Activated naive CD8-positive, alpha-beta T cell treated with anti-CD3 and anti-CD28 coated beads, Interleukin-2, amount 50 U/mL, for 24 hours (primary cell): ENCODE data around the gene PNPLA7.
"Not testable (repeated sequence)": the region's sequence is repeated elsewhere in the genome, so short reads cannot be mapped to it uniquely, and the experiment has no call there.

Experiments
- ATAC-seq: fragments of 150-1000 bp; cut with Tn5 transposase; one replicate; pipeline ENCODE4 v1.10.0; 2021
- DNase-seq: peaks from one replicate; pipeline ENCODE4 v3.0.0; 2021
- H3K27ac Mint-ChIP-seq: one replicate; pipeline ENCODE4 v1.8.0; 2021; ENCODE audit warnings: mild to moderate bottlenecking, mixed read lengths
- H3K27me3 Mint-ChIP-seq: one replicate; pipeline ENCODE4 v1.8.0; 2021; ENCODE audit warnings: mixed read lengths
- H3K36me3 Mint-ChIP-seq: one replicate; pipeline ENCODE4 v1.8.0; 2021; ENCODE audit warnings: low read depth, mixed read lengths
- H3K4me1 Mint-ChIP-seq: one replicate; pipeline ENCODE4 v1.8.0; 2021; ENCODE audit warnings: mixed read lengths
- H3K4me3 Mint-ChIP-seq: one replicate; pipeline ENCODE4 v1.8.0; 2021; ENCODE audit warnings: mild to moderate bottlenecking, moderate library complexity, mixed read lengths
- H3K9me3 Mint-ChIP-seq: one replicate; pipeline ENCODE4 v1.8.0; 2021; ENCODE audit warnings: mixed read lengths

PNPLA7 gene

DNA sequence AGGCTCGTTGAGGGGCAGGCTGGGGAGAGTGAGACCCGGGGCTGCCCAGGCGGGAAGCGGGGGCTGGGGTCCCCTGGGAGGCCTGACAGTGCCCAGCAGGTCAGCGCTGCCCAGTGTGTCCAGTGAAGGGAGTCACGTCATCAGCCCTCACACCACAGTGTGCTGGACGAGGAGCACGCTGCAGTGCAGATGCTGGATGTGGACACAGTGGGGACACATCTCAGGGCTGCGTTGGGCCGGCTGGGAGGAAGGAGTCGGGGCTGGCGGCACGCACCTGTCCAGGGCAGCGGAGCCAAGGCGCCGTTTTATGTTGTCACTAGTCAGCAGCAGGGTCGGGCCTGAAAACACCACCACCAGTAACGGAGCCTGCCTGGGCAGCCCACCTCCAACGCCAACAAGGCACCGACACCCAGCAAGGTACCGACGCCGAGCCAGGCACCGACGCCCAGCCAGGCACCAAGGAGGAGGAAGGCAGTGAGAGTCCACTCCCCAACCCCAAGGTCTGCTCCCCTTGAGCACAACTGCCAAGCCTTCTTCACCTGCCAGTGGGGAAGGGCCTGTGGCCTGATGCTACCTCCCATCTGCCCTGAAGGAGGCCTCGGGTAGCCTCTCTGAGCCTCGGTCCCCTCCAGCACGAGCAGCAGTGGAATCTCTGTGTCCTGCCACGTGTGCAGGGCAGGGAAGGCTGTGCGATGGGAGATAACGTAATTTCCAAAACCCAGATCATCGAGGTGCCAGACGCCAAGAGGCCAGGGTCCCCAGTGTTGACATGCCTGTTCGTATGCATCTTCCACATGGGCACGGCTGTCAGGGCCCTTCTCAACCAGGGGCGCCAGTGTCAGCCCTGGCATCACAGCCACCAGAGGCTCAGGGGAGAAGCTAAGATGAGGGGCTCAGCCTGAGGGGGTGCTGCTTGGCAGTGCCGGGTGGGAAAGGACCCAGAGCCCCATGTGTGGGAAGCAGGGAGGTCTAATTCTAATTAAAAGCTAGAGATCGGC, 69.2 kb downstream of the PNPLA7 start:
- H3K36me3 Mint-ChIP-seq, result peaks cover 5% of the 10 kb centered on the region
- H3K27me3 Mint-ChIP-seq, result no peaks in the 10 kb centered on the region
- peaks cover 4% of the 10 kb centered on the region for H3K9me3 Mint-ChIP-seq
- peaks cover 10% of the 10 kb centered on the region for H3K4me1 Mint-ChIP-seq
- no peak overlapping the region for H3K4me3 Mint-ChIP-seq
- ATAC-seq (no peak), DNase-seq (no peak)
- no peak overlapping the region for H3K27ac Mint-ChIP-seq

DNA sequence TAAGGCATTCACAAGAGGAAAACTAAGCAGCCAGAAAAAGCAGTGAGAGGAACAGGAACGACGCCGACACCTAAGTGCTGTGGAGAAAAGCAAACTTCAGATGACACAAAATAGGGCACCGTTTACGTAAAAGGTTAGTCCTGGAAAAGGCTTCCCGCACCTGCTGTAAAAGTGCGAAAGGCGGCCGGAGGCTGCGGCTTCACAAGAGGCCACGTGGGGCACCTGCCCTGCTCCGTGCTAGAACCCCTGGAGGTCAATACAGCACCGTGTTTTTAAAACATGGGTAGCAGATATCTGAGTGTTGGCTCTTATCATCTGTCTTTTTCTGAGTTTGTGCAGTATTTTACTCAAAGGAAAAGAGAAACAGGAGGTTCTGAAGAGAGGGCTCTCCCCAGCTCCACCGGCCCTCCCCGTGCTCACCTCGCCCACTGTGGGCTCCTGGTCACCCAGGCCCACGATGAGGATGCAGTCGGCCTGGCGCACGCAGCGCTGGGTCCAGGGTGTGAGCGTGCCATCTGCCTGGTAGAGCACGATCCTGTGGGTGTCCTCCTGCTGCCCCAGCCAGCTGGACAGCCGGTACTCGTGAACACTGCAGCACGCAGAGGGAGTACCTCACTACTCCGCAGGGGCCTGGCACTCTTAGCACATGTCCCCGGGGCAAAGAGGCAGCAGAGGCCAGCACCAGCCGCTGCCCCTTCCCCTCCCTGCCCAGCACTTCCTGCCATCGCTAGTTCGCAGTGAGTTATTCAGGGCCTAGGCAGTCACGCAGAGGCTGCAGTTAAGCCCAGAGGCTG, 70.1 kb downstream of the PNPLA7 start:
- Mint-ChIP-seq H3K27me3 (no peaks in the 10 kb centered on the region), H3K27ac (no peak overlapping the region), H3K9me3 (peaks cover 8% of the 10 kb centered on the region), H3K36me3 (peaks cover 10% of the 10 kb centered on the region), H3K4me1 (peaks cover 10% of the 10 kb centered on the region), H3K4me3 (no peak overlapping the region)
- ATAC-seq (no peak), DNase-seq (no peak)

DNA sequence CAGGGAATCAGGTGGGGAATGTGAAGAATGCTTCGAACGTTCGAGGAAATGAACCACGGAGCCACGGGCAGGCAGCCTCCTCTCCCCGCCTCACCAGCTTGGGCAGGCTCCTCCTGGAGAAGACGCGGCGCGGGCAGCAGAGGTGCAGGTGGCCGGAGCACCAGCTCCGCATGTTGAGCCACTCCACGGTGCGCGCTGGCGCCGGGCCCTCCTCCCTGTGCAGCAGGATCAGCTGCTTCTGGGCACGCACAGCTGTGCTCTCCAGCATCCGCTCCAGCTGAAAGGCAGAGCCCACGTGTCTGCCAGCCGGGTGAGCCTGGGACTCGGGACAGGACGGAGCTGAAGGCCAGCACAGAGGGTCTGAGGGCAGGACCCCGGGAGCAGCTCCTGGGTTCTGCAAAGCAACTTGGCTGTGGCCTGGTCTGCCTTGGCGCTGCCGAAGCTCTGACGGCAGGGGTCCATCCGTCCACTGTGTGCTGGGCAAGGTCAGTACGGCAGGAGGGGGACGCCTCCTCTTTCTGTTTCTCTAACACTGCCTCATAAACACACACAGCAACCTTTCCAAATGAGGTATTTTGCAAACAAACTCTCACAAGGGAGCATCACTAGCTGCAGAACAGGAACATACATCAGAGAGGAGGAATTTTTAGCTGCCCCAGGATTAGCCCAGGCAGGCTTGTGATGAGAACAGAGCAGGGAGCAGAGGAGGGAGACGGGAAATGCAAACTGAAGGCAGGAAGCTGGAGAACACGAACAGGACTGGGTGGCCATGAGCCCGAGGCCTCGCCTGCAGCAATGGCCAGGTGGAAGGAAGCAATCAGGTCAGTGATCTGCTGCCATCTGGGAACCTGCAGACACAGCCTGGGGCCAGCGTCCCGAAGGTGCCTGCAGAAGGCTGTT, 71.0 kb downstream of the PNPLA7 start:
- H3K4me1 Mint-ChIP-seq, result peaks cover 10% of the 10 kb centered on the region
- H3K27me3 Mint-ChIP-seq, result no peaks in the 10 kb centered on the region
- H3K4me3 Mint-ChIP-seq, result no peak overlapping the region
- peaks cover 11% of the 10 kb centered on the region for H3K9me3 Mint-ChIP-seq
- ATAC-seq (no peak), DNase-seq (no peak)
- H3K27ac Mint-ChIP-seq, result no peak overlapping the region
- H3K36me3 Mint-ChIP-seq, result peaks cover 15% of the 10 kb centered on the region

GRCh38 chr9:137478613-137478961, 71.6 kb downstream of the PNPLA7 start:
- no peak for DNase-seq
- H3K4me3 Mint-ChIP-seq, result no peak overlapping the region
- H3K36me3 Mint-ChIP-seq, result peaks cover 18% of the 10 kb centered on the region
- peaks cover 15% of the 10 kb centered on the region for H3K9me3 Mint-ChIP-seq
- peaks cover 10% of the 10 kb centered on the region for H3K4me1 Mint-ChIP-seq
- no peak overlapping the region for H3K27ac Mint-ChIP-seq
- no peaks in the 10 kb centered on the region for H3K27me3 Mint-ChIP-seq
- no peak for ATAC-seq

GRCh38 chr9:137477778-137478612, 72.2 kb downstream of the PNPLA7 start:
- H3K27ac Mint-ChIP-seq, result no peak overlapping the region
- no peak overlapping the region for H3K4me3 Mint-ChIP-seq
- peaks cover 9% of the 10 kb centered on the region for H3K4me1 Mint-ChIP-seq
- no peaks in the 10 kb centered on the region for H3K27me3 Mint-ChIP-seq
- peaks cover 21% of the 10 kb centered on the region for H3K9me3 Mint-ChIP-seq
- no peak for ATAC-seq
- H3K36me3 Mint-ChIP-seq, result peaks cover 22% of the 10 kb centered on the region
- no peak for DNase-seq

DNA sequence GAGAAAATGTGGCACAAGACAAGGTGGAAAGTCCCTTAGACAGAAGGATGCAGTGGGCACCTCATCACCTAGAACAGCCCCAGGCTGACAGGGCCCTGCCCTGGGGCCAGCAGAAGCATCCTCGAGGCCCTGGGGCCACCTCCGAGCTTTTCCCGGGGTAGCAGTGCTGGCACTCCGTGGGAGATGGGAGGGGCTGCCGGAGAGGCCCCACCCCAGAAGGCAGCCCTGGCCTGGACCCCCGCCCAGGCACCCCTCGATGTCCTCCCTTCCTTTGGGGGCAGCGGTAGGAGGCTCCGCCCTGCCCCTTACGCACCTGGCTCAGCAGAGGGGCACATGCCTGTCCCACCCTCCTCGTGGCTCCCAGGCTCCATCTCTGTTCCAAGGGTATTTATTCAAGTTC, 73.3 kb downstream of the PNPLA7 start:
- Mint-ChIP-seq H3K27ac (no peak overlapping the region), H3K36me3 (peaks cover 24% of the 10 kb centered on the region), H3K4me1 (peaks cover 2% of the 10 kb centered on the region), H3K4me3 (no peak overlapping the region), H3K9me3 (peaks cover 23% of the 10 kb centered on the region), H3K27me3 (no peaks in the 10 kb centered on the region)
- DNase-seq, result no peak
- ATAC-seq, result no peak

GRCh38 chr9:137475666-137476065, 74.5 kb downstream of the PNPLA7 start:
- ATAC-seq (no peak), DNase-seq (no peak)
- H3K27ac Mint-ChIP-seq, result no peak overlapping the region
- H3K4me1 Mint-ChIP-seq, result peaks cover 4% of the 10 kb centered on the region
- H3K27me3 Mint-ChIP-seq, result peaks cover 2% of the 10 kb centered on the region
- H3K36me3 Mint-ChIP-seq, result peaks cover 27% of the 10 kb centered on the region
- H3K9me3 Mint-ChIP-seq, result peaks cover 23% of the 10 kb centered on the region
- H3K4me3 Mint-ChIP-seq, result no peak overlapping the region

DNA sequence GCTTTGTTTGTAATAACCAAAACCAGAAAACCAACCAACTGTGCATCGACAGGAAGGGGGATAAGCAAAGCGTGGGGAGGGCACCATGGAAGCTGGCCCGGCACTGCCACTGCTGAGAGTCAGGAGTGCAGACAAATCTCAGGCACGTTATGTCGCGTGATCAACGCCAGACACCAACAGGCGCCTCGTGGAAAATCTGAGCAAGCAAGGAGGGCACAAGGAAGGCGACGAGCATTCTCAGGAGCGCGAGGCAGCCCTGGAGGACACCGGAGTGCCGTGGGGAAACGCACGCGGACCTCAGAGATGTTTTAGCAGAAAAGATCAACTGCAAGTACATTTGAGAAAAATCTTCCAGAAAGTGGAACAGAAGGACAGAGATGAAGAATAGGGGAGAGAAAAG, 75.9 kb downstream of the PNPLA7 start:
- Mint-ChIP-seq H3K4me1 (peaks cover 10% of the 10 kb centered on the region), H3K27me3 (peaks cover 7% of the 10 kb centered on the region), H3K36me3 (peaks cover 27% of the 10 kb centered on the region), H3K27ac (no peak overlapping the region), H3K9me3 (peaks cover 23% of the 10 kb centered on the region), H3K4me3 (no peak overlapping the region)
- ATAC-seq, result no peak
- no peak for DNase-seq

- H3K27ac Mint-ChIP-seq, result no peak overlapping the region
- ATAC-seq, result peak; percentile 79
- DNase-seq, result no peak
These were observed 79.4 kb downstream of the PNPLA7 start for GRCh38 chr9:137470785-137471184.

DNA sequence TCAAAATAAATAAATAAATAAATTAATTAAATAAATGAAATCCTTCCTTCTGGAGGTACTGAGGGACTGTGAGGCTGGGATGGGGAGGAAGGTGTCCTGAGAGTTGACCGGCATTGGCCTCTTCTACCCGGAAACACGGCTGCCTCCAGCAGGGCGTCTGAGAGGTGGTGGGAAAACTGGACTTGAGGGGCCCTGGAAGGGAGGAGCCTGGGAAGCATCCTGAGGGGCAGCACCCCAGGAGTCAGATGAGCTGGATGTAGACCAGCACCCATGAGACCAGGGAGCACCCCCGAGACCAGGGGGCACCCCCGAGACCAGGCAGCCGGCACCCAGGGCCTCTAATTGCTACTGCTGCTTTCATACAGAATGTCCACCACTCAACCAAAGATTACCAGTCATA, 82.3 kb downstream of the PNPLA7 start:
- H3K27ac Mint-ChIP-seq, result no peak overlapping the region
- H3K9me3 Mint-ChIP-seq, result peaks cover 1% of the 10 kb centered on the region
- no peak for DNase-seq
- peaks cover 4% of the 10 kb centered on the region for H3K36me3 Mint-ChIP-seq
- peaks cover 12% of the 10 kb centered on the region for H3K4me1 Mint-ChIP-seq
- no peak overlapping the region for H3K4me3 Mint-ChIP-seq
- no peak for ATAC-seq
- H3K27me3 Mint-ChIP-seq, result peaks cover 10% of the 10 kb centered on the region

More at GRCh38 chr9:137470785-137471184, 79.4 kb downstream of the PNPLA7 start:
- Mint-ChIP-seq H3K4me3 (peak overlapping the region; percentile 20), H3K27me3 (peaks cover 10% of the 10 kb centered on the region), H3K9me3 (peaks cover 17% of the 10 kb centered on the region), H3K4me1 (peaks cover 10% of the 10 kb centered on the region), H3K36me3 (peaks cover 20% of the 10 kb centered on the region)

DNA sequence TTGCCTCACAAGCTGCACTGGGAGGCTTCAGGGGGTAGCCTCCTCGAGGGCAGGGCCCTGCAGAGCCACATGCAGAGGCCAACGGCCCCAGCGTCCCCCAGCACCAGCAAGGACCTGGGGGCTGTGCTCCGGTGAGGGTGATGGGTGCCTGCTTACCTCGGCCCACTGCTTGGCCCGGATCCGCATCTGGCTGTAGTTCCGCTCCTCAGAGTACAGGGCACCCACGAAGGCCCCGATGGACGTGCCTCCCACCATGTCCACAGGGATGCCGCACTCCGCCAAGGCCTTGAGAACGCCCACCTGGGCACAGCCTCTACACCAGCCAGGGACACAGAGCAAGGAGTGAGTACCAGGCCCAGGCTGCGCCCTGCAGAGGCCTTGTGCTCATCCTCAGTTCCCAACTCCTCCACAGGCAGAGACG, 83.0 kb downstream of the PNPLA7 start:
- DNase-seq (no peak), ATAC-seq (no peak)
- Mint-ChIP-seq H3K36me3 (peaks cover 3% of the 10 kb centered on the region), H3K27ac (no peak overlapping the region), H3K27me3 (peaks cover 10% of the 10 kb centered on the region), H3K4me3 (no peak overlapping the region), H3K4me1 (peaks cover 16% of the 10 kb centered on the region), H3K9me3 (no peaks in the 10 kb centered on the region)

- H3K4me3 Mint-ChIP-seq, result not testable (repeated sequence)
These were observed 83.7 kb downstream of the PNPLA7 start for GRCh38 chr9:137466389-137467085.

More at GRCh38 chr9:137466389-137467085, 83.7 kb downstream of the PNPLA7 start:
- not testable (repeated sequence) for H3K27ac Mint-ChIP-seq, H3K27me3 Mint-ChIP-seq, H3K36me3 Mint-ChIP-seq, H3K9me3 Mint-ChIP-seq, DNase-seq, ATAC-seq
- peaks cover 19% of the 10 kb centered on the region for H3K4me1 Mint-ChIP-seq
